A204.1 (cell line): ENCODE results near the gene DYRK1B.
"Not testable (repeated sequence)": the region's sequence is repeated elsewhere in the genome, so short reads cannot be mapped to it uniquely, and the experiment has no call there.

ENCODE experiments used
- FAIRE-seq: peaks from 2 replicates; lab custom pipeline; 2012; peaks lifted over from hg19 to GRCh38; lab: Jason Lieb, UNC

The DYRK1B gene

DNA sequence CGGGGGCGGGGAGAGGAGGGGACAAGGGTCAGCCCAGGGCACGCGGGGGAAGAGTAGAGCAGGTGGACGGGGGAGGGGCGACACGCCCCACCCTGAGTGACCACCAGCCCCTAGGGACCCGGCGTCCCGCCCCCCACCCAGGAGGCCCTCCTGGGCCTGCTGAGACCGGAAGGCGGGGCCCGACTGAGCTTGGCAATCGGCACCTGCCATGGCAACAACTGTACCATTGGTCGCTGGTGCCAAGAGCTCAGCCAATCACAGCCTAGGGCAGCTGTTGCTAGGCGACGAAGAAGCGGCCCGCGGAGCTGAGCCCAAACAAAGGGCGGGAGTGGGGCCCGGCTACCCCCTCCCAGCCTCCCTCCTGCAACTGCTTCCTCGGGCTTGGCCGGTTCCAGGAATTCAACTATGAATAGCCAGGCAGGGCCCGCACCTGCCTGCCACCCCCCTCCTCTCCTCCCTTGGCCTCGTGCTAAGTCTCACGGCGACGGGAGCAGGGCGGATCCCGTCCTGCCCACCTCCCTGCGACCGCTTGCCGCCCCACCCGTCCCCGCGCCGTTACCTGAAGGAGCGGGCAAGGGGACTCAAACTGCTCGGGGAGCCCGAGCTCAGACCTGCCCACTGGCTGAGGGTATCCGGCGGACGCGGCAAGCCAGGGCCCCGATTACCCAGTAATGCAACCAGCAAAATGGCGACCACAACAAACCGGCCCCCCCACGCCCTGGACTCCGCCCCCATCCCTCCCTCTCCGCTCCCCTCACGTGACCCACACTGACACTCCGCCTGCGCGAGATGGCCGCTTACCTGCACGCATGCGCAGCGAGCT lies at the start of gene DYRK1B:
TSS of gene DYRK1B (minus strand) at position 699 of the 823 bp plus-strand sequence. CDS start 2,295 bp downstream, outside the sequence.
- FAIRE-seq, result peak; percentile 16

DNA sequence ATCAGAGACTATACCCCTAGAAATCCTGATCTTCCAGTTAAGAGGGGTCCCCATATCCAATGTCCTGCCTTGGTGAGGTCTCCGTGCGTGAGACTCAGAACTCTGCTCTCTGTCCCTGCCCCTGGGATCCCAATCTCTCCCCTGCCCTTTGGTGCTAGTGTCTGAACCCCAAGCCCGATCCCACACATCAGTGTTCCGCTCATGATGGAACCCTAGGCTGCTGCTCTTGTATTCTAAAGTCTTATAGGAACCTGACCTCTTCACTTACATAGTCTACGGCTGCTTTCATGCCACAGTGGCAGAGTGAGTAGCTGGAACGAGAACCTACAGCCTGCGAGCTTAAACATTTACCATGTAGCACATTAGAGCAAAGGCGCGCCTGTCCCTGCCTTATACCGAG lies 48.7 kb upstream of the DYRK1B start:
- not testable (repeated sequence) for FAIRE-seq

DNA sequence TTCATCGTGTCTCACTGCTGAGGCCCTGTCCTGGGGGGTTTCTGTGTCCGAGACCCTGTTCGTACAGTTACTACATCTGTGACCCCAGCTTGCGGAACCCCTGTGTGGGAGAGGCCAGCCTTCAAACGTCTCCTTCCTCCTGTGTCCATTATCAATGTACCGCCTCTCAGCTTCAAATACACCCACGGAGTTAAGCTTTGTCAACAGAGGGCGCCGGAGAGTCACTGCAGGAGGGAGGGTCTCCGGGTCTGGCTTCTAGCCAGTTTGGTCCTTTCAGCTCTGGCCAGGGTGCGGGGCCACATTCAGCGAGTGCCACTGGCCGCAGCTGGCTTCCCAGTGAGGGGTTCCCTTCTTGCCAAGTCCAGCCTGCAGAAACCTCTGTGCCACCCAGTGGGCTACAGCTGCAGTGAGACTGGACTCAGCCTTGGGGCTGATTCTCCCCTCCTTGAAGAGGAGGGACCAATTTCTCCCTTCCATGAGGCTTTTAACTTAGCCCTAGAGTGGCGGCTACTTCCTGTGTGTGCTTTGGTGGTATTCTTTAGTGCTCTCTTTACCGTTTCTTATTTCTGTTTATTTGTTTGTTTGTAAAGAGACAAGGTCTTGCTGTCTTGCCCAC lies 47.6 kb upstream of the DYRK1B start:
- not testable (repeated sequence) for FAIRE-seq

DNA sequence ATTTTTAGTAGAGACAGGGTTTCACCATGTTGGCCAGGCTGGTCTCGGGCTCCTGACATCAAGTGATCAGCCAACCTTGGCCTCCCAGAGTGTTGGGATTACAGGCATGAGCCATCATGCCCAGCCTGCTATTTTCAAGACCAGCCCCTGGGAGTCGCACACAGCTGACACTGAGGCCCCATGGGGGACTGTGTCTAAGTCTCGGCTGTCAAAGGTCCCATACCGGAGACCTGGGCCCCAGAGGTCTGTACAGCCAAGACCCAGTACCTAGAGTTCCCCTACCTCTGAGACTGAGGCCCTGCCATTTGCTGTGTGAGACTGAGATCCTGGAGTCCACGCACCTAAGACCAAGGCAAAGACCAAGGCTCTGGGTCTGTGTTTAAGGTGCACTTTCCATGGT lies 46.3 kb upstream of the DYRK1B start:
- not testable (repeated sequence) for FAIRE-seq

DNA sequence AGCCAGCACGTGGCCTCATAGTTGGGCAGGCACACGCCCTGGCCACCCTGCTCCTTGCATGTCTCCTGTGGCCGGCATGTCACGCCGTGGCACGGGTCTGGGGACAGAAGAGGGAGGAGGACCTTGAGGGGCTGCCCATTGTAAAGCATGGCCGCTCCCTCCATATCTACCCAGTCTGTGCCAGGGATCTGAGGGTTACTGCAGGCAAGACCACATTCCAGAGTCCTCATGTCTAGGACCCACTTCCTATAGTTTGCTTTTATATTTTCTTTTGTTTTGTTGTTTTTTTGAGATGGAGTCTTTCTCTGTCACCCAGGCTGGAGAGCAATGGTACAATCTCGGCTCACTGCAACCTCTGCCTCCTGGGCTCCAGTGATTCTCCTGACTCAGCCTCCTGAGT lies 45.8 kb upstream of the DYRK1B start:
- not testable (repeated sequence) for FAIRE-seq

DNA sequence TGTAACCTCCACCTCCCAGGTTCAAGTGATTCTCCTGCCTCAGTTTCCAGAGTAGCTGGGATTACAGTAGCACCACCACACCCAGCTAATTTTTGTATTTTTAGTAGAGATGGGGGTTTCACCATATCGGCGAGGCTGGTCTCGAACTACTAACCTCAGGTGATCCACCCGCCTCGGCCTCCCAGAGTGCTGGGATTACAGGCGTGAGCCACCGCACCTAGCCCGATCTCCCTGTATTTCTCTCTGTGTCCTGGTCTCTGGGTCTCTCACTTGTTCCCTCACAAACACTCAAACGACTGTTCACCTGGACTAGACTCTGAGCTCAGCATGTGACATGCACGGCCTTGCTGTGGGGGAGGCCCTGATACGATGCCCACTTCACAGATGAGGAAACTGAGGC lies 44.9 kb upstream of the DYRK1B start:
- FAIRE-seq, result not testable (repeated sequence)

DNA sequence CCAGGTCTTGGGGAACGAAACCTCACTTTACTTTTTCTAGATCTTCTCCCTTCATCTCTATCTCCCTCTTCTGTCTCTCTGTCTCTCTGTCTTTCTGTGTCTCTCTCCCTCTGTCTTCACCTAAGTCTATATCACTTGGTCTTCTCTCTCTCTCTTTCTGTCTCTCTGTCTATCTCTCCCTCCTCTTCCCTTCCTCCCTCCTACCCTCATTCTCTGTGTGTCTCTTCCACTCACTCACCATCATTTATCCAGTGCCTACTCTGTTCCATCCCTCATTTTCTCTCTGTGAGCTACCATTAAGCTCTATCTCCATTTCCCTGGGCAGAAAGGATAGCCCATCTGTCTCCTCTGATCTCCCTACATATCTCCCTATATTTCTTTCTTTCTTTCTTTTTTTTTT lies 44.4 kb upstream of the DYRK1B start:
- FAIRE-seq, result no peak

DNA sequence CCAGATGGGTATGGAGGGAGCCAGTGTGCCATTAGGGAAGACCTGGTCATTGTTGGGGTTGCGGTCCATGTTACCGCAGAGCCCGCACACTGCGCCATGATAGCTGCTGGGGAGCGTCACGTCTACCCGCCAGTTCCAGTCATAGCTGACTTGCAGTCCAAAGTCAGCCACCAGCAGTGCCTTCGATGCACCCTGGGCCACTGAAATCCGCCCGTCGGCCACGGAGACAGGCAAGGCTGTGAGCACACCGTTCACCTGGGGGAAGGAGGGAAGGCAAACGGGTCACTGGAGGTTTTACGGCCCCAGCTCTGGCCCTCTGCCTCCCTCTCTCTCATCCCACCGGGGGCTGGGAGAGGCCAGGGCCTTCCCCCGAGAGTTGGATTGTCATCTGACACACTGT lies 44.0 kb upstream of the DYRK1B start:
- FAIRE-seq, result not testable (repeated sequence)

DNA sequence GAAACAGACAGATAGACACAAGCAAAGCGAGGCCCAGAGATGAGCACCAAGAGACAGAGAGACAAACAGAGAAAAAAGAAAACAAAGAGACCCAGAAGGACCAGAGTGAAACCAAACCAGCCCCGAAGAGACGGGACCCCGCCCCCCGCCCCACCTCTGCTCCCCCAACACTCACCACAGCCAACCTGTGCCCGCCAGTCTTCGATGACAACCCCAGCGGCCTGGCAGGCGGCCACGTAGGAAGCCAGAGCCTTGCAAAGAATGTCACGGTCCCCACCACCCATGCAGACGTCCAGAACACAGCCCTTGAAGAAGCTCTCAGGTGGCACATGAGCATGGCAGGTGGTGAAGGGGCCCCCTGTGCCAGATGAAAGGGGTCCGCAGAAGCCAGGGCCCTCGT lies 43.5 kb upstream of the DYRK1B start:
- FAIRE-seq, result not testable (repeated sequence)

DNA sequence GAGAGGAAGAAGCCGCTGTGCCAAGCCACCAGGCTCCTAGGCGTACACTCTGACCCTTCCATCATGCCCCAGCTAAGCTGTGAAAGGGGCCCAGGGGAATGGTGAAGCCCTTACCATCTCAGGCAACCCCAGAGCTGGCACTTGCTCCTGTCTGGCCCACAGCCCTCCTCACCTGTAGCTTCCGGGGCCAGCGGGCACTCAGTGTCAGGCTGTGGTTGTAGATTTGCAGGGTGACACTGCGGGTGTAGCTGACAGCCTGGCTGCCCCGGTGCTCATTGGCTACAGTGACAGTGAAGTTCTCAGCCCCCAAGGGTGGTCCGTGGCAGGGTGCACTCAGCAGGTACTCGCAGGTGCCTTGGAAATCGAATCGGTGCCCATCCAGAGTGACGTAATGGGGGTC lies 42.5 kb upstream of the DYRK1B start:
- FAIRE-seq, result not testable (repeated sequence)

DNA sequence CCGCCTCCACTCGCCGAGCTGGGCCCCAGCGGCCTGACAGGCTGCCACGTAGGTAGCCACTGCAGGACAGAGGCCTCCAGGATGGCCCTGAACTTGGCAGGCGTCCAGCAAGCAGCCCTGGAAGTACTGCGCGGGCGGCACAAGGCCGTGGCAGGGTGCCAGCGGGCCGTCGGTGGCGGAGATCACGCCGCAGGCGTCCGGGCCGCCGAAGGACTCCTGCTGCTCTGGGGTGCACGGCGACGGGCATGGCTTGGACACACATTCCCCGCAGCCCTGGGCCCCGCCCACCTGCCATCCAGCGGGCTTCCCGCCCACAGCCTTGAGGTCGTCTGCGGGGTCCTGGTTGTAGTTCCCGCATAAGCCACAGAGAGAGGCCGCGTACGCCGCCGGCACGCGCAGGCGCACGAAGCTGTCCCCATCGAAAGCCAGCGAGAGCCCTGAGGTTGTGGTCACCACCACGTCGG lies 41.5 kb upstream of the DYRK1B start:
- FAIRE-seq, result not testable (repeated sequence)

DNA sequence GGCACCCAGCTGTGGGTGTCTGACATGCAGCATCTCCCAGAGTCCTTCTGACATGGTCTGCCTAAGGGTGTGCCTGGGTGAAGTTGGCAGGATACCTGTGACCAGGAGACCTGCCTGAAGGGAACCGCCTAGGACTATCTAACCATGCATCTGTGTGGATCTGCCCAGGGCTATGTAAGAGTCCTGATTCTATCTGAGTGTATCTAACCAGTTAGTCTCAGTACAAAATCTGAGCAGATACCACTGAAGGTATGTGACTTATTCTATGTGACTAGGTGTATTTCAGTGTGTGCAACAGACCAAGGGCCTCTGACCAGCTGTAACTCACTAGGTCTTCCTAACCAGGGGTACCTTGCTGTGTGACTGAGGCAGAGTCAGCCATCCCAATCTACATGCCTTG lies 40.4 kb upstream of the DYRK1B start:
- FAIRE-seq, result no peak

DNA sequence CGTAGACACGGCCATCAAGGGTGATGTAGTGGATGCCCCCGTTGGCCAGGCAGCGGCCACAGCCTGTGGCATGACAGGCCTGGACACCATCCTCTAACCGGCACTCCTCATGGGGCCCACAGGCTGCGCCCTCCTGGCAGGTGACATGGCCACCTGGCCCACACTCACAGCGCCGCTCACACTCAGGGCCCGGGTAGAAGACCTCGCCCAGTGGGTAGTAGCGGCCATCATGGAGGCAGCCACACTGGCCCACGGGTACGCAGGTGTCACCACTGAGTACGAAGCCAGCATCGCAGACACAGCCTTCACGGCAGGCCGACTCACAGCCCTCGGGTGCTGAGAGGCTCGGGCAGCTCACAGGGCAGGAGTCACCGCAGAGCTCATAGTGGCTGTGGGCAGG lies 39.4 kb upstream of the DYRK1B start:
- no peak for FAIRE-seq

DNA sequence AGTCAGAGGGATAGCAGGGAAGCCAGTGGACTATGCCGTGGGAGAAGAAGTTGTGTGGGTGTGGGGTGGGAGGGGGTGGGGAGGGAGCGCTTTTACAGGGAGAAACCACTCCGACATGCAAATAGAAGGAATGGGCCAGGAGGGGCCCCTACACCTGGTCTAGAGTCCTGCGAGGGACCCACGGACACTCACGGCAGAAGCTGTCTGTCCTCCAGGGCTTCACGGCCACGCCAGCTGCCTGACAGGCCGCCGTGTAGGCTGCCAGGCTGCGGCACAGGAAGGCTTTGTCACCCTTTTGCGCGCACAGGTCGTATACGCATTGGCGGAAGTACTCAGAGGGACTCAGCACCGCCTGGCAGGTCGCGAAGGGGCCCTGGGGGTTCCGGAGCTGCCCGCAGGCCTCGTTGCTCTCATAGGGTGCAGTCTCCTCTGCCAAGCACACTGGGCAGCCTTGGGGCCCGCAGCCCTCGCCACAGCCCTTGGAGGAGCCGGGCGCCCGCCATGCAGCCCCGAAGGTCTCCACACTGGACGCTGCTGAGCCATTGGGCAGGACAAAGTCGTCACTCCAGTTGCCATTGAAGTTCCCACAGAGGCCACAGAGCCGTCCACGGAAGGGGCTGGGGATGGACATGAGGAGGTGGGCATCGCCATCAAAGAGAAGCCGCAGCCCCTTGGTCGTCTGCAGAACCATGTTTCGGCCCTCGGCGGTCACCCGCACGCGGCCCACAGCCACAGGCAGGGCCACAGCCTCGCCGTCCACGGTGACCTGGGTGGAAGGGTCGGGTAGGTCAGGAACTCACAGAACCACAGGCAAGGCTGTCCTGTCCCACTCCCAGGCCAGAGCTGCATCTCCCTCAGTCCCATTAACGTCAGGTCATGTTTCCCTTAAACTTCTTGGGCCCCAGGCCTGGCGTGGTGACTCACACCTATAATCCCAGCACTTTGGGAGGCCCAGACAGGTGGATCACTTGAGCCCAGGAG lies 38.2 kb upstream of the DYRK1B start:
- FAIRE-seq, result no peak

DNA sequence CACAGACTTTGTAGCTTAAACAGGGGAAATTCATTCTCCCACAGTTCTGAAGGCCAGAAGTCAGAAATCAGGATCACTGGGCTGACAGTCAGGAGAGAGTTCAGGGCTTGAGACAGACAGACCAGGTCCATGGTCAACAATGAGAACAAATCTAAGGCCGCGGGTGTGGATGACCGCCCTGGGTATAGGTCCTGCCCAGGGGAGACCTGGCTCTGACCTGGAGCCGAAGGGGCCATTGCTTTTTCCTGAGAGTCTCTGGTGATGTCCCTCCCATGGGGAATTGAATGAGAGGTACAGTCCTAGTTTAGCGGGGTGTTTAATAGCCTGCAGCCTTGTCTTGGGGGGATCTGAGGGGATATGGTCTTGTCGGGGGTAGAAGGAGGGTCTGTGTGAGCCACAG lies 37.4 kb upstream of the DYRK1B start:
- no peak for FAIRE-seq

DNA sequence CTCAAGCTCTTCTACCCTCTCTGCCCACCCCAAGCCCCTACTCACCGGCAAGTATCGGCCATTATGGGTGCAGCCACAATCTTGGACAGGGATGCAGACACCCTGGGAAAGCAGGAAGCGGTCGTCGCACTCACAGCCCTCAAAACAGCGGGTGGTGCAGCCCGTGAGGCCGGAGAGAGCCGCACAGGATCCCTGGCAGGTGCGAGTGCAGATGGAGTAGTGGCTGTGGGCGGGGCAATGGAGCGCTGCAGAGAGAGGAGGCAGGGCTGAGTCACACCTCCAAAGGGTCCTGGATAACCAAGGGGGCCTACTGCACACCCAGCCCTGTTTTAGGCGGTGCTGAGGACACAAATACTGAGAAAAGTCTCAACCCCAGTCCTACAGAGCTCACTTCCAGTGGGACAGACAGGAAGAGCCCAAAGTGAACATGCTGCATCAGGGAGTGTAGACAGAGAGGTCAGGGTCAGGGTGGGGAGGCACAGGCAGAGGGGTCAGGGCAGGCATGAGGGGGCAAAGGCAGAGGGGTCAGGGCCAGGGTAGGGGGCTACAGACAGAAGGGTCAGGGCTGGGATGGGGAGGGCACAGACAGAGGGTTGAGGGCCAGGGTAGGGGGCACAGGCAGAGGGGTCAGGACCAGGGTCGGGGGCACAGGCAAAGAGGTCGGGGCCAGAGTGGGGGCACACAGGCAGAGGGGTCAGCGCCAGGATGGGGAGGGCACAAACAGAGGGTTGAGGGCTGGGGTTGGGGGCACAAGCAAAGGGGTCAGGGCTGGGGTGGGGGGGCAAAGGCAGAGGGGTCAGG lies 36.4 kb upstream of the DYRK1B start:
- FAIRE-seq, result no peak

DNA sequence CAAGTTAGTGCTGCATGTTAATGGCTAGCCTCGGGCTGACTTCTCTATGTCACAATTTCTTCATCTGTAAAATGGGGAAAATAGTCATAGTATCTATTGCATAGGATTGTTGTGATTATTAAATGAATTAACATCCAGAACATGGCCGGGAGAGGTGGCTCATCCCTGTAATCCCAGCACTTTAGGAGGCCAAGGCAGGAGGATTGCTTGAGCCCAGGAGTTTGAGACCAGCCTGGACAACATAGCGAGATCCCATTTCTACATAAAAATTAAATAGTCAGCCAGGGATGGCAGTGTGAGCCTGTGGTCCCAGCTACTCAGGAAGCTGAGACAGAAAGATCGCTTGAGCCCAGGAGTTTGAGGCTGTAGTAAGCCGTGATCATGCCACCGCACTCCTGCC lies 34.0 kb upstream of the DYRK1B start:
- no peak for FAIRE-seq

DNA sequence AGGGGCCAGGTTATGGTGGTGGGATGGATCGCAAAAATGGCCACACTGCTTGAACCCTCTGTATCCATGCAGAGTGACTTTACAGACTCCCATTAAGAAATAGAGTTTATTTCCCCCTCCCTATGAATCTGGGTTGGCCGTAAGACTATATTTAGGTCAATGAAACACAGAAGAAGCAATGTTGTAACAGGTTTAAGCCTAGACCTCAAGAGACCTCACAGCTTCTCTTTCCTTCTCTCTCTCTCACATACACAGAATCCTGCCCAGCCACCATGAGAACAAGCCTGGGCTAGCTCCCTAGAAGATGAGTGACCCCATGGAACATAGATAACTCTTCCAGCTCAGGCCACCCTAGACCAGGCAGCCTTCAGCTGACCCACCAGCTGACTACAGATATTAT lies 33.2 kb upstream of the DYRK1B start:
- no peak for FAIRE-seq

DNA sequence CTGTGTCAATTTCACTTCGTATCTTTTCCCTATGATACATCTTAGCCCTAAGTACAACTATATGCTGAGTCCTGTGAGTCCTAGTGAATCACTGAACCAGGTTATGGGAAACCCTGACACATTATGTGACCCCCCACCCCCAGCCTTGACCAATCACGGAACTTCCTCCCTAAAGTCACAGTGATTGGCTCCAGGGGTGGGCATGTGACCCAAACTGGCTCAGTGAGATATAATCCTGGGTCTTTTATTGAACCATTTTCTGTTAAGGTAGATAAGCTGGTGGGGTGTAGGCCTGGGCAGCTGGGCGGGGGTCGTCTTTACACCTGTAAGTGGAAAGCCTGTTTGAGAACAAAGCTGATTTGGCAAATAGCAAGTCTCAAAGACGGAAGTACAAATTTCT lies 32.0 kb upstream of the DYRK1B start:
- FAIRE-seq, result no peak

DNA sequence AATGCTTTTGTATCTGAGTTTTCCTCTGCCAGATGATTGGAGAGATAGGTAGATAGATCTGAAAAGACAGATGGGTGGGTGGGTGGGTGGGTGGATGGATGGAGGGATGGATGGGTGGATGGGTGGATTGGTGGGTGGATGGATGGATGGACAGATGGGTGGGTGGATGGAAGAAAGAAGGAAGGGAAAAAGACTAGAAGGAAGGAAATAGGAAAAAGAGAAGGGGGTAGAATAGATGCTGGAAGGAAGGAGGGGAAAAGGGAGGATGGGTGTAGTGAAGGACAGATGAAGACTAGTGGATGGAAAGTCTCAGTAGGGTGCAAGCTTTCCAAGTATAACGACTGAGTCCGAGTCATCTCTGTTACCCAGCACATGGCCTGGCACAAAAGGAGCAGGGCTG lies 31.2 kb upstream of the DYRK1B start:
- no peak for FAIRE-seq

DNA sequence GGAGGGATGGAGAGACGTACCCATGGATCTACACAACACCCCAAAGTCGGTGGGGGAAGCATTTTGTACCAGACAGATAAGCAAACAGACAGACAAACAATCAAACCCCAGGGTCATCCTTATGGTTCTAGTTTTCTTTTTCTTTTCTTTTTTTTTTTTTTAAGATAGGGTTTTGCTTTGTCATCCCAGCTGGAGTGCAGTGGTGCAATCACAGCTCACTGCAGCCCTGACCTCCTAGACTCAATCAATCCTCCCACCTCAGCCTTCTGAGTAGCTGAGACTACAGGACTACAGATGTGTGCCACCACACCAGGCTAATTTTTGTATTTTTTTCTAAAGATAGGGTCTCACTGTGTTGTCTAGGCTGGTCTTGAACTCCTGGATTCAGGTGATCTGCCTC lies 30.2 kb upstream of the DYRK1B start:
- FAIRE-seq, result no peak

DNA sequence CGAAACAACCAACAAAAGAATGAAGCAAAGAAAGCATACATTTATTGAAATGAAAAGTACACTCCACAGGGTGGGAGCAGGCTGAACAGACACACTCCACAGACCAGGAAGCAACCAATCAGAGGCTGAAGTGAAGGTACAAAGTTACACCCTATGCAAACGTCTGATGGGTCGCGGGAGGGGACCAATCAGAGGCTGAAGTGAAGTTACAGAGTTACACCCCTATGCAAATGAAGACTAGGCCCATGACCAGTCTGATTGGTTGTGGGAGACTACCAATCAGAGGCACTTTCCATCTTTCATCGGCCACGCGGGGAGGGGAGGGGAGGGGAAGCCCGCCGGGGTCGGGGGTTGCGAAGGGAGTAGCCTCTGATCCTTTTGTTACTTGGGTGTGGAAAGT lies 24.6 kb upstream of the DYRK1B start:
- FAIRE-seq, result no peak
